NCI-H748 treated with DMSO at 0.1 percent for 48 hours (cell line): ENCODE results near the gene CD109.
"Not testable (repeated sequence)": the region's sequence is repeated elsewhere in the genome, so short reads cannot be mapped to it uniquely, and the experiment has no call there.

Experiments used
- DNase-seq: peaks from one replicate; lab custom pipeline; 2025; lab: John Stamatoyannopoulos, UW

The CD109 gene

DNA sequence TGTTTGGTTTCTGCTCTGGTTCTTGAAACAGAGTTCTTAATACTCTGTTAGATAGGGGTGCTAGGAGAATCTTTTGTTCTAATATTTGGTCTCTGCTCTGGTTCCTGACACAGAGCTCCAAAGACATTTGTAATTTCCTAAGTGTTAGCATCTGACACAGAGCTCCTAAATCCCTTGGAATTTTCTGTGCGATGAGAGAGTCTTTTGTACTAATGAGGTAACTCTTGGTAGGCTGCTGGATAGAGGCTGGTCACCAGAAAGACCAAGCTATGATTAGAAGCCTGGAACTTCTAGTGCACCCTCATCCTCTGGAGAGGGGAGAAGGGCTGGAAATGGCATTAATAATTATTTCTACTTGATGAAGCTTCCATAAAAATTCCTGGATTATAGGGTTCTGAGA lies 7.7 kb upstream of the CD109 start:
- DNase-seq: no peak

DNA sequence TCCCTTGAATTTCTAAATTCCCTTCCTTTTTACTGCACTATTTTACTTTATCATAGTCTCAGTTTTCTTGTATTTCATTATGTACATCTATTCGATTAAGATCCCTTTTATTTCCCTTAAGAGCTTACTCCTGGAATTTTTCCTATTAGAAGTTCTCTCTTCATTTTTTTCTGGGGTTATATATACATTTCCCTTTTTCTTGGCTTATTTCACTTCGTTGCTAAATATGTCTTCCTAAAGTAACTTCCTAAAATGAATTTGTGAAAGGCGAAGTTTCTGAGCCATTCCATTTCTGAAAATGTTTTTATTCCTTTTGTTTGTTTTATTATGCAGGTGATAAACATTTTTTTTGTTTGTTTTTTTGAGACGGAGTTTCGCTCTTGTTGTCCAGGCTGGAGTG lies 5.9 kb upstream of the CD109 start:
- DNase-seq: no peak

DNA sequence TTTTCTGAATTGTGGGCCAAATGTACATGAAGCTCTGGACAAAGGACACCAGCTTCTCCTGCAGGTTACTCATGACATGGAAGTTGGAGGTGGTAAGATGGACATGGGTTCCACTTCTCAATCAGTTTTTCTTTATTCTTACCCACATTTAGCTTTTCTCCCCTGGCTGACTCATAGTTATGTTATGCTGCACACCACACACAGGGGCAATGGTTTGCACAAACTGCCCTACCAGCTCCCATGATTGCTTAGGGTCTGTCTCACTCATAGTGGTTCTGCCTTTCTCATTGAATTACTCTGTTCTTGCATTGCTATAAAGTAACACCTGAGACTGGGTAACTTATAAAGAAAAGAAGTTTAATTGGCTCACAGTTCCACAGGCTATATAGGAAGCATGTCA lies 4.5 kb upstream of the CD109 start:
- DNase-seq: no peak

DNA sequence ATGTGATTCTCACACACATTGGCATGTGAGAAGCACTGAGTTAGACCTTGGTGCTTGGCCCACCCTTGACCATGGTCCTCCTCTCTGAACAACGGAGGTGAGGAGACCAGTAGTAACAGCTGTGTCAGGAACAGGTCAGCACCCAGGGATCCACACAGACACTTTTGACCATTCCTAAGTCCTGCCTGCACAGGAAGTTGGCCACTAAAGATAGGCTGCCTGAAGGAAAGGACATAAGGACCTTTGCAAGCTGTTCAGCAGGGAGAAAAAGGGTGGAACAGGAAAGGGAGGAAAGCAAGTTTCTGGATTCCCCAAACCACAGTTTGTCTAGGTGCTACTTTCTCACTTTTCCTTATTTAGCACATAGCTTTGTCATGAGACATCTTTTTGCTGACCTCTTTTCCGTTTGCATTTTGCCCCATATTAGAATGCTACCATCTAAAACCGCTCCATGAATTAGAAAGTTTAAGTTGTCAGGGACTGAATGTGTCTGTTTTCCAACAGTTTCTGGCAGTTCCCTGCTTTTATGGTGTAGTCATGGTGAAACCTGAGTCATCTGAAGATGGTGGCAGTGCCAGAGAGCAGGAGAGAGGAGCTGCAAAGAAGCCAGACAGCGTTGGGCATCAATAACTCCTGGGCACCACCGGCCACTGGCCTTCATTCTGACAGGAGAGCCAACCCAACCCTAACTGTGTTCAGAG lies 1.1 kb upstream of the CD109 start:
- no peak for DNase-seq

DNA sequence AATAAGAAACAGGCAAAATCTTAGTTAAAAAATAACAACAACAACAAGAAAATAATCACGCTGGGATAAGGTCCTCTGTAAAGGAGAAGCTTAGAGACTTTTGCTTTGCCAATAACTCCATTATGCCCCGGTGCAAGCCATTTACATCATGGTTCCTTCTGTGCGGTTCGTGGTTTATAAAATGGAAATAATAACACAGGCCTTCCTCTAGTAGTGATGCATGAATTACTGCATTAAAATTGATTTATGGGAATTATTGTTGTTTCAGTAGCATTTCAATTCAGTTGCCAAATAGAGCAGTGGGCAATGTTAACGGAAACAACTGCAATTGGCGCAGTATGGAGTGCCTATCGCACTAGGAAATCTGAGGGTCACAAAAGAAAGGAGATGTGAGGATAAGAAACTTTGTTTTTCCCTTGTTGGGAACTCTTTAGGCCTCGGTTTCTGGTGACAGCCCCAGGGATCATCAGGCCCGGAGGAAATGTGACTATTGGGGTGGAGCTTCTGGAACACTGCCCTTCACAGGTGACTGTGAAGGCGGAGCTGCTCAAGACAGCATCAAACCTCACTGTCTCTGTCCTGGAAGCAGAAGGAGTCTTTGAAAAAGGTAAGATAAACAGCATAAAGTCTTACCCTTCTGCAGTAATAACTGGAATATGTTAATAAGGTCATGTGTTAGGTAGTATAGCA lies 1.1 kb downstream of the CD109 start:
- DNase-seq: no peak

DNA sequence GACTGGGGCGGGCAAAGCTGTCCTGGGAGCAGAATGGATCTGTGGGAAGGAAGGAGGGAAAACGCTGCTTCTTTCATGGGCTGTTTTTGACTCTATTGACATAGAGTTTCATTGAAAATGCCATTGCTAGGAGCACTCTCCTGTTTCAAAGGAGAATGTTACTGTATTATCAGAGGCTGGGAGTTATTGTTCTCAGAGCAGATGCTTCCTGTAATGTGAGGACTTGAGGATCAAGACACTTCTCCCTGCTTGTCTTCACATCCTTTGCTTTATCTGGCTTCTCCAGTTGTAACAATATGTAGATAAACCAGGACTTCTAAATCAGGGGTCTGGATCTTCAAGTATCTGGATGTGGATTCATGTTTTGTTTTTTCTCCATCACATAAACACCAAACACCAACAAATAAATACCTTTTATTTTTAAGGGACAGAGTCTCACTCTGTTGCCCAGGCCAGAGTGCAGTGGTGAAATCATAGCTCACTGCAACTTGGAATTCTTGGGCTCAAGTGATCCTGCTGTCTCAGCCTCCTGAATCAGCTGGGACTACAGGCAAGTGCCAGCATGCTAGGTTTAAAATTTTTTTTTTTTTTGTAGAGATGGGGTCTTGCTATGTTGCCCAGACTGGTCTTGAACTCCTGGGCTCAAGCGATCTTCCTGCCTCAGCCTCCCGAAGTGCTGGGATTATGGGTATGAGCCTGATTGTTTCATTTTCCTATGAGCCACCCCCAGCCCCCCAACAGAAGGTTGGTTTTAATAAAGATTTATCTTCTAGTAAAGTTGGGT lies 3.9 kb downstream of the CD109 start:
- DNase-seq: no peak

DNA sequence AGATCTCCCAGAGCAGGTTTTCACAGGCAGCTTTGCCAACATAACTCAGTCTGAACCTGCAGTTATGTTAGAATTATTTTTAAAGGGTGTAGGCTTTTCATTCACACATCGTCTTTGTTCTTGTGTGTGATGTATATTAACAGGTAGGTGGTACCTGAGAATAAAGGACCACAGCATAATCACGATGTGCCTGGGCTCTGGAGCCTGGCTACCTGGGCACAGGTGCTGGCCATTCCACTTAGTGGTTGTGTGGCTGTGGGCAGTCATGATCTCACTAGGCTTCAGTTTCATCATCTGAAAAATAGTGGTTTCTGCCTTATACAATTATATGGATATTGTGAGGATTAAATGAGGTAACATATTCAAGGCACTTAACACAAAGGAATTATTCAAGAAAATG lies 6.4 kb downstream of the CD109 start:
- DNase-seq: no peak

DNA sequence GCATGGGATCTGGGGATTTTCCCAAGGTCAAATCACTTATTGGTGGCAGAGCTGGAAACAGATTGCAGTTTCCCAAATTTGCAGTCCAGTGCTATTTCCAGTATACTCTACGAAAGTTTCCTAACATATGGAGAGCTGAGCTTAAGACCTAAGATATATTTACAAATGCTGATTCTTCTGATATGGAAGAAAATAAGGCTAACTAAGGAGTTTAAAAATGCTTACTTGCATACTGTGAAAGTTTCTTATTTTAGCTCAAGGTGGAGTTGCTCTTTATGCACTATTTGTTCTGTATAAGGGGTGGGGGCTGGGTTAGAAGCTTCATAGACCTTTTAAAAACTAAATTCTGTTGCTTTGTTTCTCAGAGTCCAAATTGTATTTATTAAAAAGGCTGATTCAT lies 7.5 kb downstream of the CD109 start:
- DNase-seq: no peak

DNA sequence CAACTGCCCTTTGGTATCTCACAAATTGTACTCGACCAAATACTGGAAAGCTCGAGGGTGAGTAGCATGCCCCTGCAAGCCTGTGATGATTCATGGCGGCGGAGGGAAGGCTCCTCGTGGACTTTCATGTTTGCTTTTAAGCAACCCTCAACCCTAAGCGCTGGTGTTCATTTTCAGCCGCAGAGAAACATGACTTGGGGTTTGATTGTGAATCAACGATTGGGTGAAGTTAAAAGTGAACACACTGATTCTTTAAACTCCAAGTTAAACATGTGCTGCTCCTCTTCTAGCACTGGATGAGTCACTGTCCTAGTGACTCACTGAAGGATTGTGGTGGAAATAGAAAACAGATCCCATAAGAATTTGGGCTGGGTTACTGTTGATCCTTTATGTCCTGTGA lies 8.3 kb downstream of the CD109 start:
- no peak for DNase-seq

DNA sequence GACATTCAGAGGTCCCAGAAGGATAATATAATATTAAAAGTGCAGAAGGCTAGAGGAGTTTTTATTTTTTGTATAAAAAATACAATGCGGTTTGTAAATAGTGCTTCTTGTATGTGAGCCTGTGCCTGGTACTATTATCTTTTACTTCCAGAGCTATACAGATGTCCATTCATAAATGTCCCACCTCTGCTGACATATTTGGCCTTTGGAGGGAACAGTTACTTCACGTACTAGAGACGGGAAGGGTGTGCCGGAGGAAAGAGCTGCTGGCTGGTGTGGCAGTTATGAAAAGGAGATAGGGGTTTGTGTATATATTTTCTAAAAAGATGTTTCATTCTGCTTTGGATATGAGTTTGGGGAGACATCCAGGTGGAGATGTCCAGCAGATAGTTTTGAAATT lies 8.8 kb downstream of the CD109 start:
- DNase-seq: no peak

DNA sequence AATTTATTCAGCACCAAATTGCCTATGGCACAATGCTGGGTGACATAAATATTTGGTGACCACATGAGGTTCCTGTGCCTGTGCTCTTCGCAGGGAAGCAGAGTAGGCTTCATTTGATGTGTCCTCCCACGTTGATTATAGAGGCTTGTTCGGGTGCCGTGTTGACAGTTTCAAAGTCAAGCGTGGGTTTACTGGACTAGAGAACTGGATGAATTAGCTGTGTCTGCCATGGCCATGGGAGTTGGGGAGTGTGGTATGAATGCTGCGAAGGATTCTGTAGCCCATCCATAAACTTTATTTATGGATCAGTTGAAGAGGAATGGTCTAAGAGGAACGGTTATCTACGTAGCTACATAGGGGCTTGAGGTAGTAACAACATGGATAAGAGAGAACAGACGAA lies 11.0 kb downstream of the CD109 start:
- no peak for DNase-seq

DNA sequence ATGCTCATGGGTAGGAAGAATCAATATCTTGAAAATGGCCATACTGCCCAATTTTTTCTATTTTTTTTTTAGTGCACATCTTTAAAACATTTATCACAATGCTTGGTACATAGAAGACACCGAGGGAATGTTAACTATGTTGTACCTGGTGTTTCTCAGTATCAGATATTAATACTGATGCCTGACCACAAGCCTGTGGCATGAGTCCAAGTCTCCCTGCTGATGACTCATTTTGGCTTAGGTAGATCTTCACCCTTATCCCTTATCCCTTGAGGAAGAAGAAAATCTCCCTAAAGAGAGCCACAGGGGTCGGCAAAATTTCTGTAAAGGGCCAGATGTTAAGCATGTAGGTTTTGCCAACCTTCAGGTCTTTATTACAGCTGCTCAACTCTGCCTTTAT lies 14.5 kb downstream of the CD109 start:
- no peak for DNase-seq

DNA sequence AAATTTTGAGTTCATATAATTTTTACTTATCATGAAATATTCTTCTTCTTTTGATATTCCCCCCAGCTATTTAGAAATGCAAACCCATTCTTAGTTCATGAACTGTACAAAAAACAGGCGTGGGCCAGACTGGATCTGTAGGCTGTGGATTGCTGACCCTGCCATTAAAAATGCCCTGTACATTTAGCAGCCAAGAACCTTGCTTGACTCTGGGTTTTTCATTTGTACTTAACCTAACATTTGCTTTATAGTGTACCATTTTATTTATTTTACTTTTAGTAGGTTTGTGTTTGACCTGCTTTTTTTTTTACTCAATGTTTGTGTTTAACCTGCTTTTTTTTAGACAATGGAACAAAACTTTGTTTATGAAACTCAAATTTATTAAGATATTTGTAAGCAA lies 14.9 kb downstream of the CD109 start:
- DNase-seq: no peak

DNA sequence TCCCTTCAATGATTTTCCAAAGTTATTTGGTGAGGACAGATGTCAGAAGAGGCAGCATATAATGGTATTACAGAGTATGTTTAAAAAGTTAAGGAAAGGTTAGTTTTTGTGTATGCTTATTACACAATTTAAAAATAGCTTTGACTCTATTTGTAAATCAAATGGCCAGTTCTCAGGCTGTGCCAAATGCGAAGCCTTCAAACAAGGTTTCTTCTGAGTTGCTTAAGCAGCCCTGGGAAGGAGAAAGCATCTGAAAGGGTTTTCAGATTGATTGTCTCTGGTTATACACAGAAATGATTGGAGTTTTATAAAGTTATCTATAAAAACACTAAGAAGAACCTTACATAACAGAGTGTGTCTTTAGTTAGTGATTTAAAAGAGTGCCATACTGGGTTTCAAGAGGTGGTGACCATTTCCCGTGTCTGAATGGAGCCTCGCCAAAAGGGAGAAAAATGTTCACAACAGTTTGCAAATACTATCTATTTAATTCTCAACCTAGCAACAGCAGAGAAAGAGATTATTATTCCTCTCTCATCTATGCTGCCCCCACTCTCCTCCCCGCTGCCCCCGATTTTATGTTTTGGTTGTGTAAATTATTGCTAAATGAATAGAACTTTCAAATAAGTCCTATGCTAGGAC lies 16.7 kb downstream of the CD109 start:
- DNase-seq: no peak

DNA sequence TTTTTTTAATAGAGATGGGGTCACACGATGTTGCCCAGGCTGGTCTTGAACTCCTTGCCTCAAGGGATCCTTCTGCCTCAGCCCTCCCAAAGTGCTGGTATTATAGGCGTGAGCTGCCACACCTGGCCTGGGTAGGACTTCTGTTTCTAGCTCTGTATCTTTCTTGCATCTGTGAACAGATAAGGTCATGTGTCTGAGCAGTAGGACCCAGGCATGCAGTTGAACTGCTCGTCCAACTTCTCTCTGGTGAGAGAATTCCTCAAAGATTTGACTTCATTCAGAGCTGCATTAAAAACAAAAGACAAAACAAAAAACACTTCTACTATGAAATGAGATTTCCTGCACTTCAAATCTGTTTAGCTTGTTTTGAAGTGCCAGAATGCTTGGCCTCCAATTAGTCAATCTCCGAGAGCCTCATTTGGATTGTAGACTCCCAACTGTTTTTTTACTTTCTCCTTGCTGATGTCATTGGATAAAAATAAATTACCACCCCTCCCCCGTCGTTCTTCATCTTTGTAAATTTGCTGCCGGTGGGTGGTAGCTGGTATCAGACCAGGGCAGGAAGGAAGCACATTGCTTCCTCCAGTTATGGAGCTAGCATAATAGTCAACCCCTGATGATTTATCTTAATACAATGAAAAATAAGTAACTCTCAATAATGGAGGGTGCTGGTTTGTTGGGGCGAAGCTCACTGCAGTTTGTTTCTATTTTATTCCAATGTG lies 17.6 kb downstream of the CD109 start:
- DNase-seq: no peak

DNA sequence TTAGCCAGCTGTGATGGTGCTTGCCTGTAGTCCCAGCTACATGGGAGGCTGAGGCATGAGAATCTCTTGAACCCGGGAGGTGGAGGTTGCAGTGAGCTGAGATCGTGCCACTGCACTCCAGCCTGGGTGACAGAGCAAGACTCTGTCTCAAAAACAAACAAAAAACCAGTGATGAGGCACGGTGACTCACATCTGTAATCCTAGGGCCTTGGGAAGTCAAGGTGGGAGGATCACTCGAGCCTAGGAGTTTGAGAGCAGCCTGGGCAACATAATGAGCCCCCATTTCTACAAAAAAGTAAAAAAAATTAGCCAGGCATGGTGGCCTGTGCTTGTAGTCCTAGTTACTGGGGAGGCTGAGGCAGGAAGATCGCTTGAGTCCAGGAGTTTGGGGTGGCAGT lies 19.1 kb downstream of the CD109 start:
- DNase-seq: not testable (repeated sequence)

DNA sequence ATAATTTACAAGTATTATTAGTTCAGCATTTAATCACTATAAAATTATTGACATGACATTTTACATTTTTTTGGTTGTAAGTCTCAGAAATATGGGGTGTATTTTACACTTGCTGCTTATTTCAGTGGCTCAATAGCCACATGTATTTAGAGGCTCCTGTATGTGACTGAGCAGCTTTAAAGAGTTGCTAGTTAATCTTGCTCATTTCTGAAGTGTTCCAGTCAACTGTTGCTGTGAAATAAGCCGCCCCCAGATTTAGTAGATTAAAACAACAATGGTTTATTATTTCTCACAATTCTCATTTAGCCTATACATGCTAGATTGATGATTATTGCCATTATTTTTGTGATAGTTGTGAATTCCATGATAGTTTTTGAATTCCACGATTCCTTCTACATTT lies 23.0 kb downstream of the CD109 start:
- DNase-seq: no peak

DNA sequence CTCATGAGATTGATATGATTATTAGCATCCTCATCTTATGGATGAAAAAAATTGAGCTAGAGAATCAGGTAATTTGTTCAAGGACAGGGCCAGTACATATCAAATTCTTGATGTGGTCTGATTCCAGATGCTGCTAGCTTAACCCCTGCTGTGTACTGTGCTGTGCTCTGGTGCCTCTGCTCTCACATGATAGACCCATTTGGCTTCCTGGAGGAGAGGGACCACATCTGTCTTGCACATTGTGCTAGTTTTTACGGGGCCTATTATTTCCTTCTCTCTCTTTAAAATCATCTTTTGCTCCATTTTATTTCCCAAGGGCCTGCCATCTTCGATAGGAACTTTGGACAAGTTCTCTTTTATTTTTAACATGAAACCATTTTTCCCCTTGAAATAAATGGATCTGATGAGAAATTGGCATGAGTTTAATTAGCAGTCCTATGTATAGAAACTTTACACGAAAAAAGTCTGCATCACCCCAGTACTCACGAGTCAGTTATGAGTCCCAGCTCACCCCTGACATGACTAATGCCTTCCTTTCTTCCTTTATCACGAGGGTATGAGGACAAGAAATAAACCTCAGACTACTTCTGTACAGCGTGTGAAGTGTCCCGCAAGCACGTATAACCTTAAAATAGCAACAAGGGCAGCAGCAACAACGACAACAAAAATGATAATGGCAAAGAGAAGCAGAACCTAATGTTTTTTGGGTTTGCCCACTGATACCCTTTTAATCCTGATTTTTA lies 26.5 kb downstream of the CD109 start:
- DNase-seq: no peak

DNA sequence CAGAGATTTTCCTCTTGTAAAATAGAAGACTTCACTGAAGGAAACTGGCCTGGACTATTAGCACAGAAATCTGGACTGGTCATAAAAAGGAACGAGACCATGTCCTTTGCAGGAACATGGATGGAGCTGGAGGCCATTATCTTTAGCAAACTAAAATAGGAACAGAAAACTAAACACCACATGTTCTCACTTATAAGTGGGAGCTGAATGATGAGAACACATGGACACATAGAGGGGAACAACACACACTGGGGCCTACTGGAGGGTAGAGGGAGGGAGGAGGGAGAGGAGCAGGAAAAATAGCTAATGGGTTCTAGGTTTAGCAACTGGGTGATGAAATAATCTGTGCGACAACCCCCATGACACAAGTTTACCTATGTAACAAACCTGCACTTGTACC lies 27.5 kb downstream of the CD109 start:
- DNase-seq: not testable (repeated sequence)

DNA sequence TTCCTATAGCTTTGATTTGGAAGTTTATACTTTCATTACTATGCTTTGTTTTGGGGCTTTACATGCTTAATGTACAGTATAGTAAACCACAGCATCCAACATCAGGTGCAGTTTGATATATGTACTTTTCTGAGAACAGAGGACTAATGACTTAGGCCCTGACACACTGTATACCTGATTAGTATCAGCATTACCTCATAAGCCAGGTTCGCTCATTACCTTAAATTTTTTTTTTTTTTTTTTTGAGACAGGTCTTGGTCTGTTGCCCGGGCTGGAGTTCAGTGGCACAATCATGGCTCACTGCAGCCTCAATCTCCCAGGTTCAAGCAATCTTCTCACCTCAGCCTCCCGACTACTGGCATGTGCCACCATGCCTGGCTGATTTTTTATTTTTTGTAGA lies 28.4 kb downstream of the CD109 start:
- no peak for DNase-seq

DNA sequence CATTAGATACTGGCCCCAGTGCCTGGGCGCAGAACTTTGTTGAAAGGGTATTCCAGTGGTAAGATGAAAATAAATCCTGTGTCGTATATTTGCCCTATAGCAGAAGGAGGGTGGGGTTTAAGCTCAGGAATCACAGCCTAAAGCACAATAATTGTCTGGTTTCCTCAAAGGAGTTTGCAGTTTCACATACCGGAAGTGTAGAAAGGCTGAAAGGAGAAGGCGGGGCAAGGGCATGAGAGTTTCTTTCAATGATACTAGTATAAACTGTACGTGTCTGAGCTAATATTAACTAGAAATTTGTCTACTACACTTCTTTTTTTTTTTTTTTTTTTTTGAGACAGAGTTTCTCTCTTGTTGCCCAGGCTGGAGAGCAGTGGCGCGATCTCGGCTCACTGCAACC lies 29.2 kb downstream of the CD109 start:
- not testable (repeated sequence) for DNase-seq
